ENCODE measurements around the gene PLCXD1. TPM values are rescaled to one million over a fixed set of nuclear protein-coding genes. Genes with fewer than 3 reads are reported as not detected.
"Not testable (repeated sequence)": the region's sequence is repeated elsewhere in the genome, so short reads cannot be mapped to it uniquely, and the experiment has no call there.

The PLCXD1 gene
- total RNA-seq, 4 donors from 2014 or later = 3.7 to 7.9 (median 6.3) TPM

DNA sequence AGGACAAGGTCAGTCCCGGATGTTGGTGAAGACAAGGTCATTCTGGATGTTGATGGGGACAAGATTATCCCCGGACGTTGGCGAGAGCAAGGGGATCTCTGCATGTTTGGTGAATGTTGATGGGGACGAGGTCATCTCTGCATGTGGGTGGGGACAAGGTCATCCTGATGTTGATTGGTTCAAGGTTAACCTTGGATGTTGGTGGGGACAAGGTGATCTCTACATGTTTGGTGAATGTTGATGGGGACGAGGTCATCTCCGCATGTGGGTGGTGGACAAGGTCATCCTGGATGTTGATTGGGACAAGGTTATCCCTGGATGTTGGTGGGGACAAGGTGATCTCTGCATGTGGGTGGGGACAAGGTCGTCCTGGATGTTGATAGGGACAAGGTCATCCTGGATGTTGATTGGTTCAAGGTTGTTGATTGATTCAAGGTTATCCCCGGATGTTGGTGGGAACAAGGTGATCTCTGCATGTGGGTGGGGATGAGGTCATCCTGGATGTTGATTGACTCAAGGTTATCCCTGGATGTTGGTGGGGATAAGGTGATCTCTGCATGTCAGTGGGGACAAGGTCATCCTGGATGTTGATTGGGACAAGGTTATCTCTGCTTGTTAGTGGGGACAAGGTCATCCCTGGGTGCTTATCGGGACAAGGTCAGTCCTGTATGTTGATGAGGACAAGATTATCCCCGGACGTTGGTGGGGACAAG lies 28.8 kb upstream of the PLCXD1 start:
- no peak overlapping the region for H3K27ac ChIP-seq
- 83 to 85% methylated on average over 12 of the region's 12 CpGs for WGBS, 2 donors
- no peak overlapping the region for H3K4me3 ChIP-seq (replicated peaks in 1 of 3)
- H3K27me3 ChIP-seq = no peaks in the 10 kb centered on the region
- intact Hi-C loops (cut with DNase I) = no loop called here
- H3K36me3 ChIP-seq = no peaks in the 10 kb centered on the region
- no peaks in the 10 kb centered on the region for H3K4me1 ChIP-seq
- H3K9me3 ChIP-seq = no peaks in the 10 kb centered on the region
- no peak for TF ChIP-seq CTCF (IDR thresholded peaks at IDR 0.05)
- TF ChIP-seq POLR2A (IDR thresholded peaks at IDR 0.05) = no peak
- DNase-seq = no peak

- H3K4me3 ChIP-seq (replicated peaks in 1 of 3) = no peak overlapping the region
- H3K27ac ChIP-seq = no peak overlapping the region
- no peaks in the 10 kb centered on the region for H3K36me3 ChIP-seq
- no peak for DNase-seq
- H3K27me3 ChIP-seq = no peaks in the 10 kb centered on the region
- 59 to 90% methylated on average over 3 of the region's 3 CpGs for WGBS, 2 donors
- no peaks in the 10 kb centered on the region for H3K4me1 ChIP-seq
- no peaks in the 10 kb centered on the region for H3K9me3 ChIP-seq
- intact Hi-C loops (cut with DNase I) = no loop called here
- TF ChIP-seq POLR2A (IDR thresholded peaks at IDR 0.05) (no peak), CTCF (IDR thresholded peaks at IDR 0.05) (no peak)
Measured at GRCh38 chrX:252957-253291, 28.3 kb upstream of the PLCXD1 start.

DNA sequence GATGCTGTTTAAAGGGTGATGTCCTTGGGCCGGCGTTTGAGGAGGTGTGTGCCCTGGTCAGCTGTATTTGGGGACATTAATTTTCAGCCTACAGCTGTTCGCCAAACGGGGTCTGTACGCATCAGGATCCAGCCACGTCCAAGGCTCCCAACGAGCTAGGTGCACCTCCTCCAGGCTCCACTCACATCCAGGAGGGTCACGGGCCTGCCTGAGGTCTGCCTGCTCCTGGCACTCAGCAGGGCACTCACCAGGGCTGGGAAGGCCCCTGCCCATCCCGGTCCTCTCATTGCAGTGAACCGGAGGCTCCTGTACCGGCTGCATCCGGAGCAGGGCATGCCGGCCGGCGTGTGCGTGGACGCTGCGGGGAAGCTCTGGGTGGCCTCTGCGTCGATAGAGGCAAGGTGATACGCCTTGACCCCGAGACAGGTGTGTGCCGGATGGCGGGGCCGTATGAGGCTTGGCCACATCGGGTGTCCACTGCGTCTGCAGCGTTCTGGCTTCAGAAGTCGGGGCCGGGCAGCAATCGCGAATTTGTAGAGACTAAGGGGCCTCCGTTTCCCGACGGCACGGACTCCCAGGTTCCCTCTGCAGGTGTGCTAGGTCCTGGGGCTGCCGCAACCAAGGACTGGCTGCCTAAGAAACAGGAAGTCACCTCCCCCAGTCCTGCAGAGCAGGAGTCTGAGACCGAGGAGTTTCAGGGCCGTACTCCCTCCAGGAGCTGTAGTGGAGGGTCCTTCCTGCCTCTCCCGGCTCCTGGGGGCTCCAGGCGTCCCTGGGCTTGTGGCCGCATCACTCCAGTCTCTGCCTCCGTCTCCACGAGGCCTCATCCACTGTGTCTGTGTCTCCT lies 27.5 kb upstream of the PLCXD1 start:
- intact Hi-C loops (cut with DNase I) = no loop called here
- 87 to 92% methylated on average over 26 to 37 of the region's 44 CpGs for WGBS, 2 donors
- Histone ChIP-seq H3K4me3 (replicated peaks in 1 of 3) (no peak overlapping the region), H3K27ac (no peak overlapping the region), H3K36me3 (no peaks in the 10 kb centered on the region), H3K4me1 (no peaks in the 10 kb centered on the region), H3K9me3 (no peaks in the 10 kb centered on the region), H3K27me3 (no peaks in the 10 kb centered on the region)
- no peak for DNase-seq
- TF ChIP-seq POLR2A (IDR thresholded peaks at IDR 0.05) (no peak), CTCF (IDR thresholded peaks at IDR 0.05) (no peak)

DNA sequence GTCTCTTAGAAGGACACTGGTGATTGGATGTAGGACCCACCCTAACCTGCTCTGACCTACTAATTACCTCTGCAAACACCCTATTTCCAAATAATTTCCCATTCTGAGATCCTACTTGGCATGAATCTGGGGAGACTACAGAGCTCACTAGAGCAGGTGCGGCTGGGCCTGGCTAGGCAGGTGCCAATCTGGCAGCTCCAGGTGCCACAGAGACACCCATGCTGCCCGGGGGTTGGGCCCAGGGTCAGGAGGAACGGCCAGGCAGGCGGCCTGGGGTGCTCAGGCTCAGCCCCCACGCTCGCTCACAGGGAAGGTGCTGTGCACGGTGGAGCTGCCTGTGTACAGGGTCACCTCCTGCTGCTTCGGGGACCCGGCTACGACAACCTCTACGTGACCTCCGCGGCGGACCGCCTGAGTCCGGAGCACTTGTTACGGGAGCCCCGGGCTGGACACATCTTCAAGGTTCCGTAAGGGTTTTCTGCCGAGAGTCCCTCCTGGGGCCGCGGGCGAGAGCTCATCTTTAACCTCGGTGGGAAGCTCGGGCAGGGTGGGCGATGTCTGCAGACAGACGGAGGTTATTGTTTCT lies 26.5 kb upstream of the PLCXD1 start:
- Histone ChIP-seq H3K27me3 (no peaks in the 10 kb centered on the region), H3K36me3 (no peaks in the 10 kb centered on the region), H3K4me3 (replicated peaks in 1 of 3) (no peak overlapping the region), H3K27ac (no peak overlapping the region), H3K4me1 (no peaks in the 10 kb centered on the region), H3K9me3 (no peaks in the 10 kb centered on the region)
- intact Hi-C loops (cut with DNase I) = no loop called here
- WGBS, 2 donors = 91 to 95% methylated on average over 15 to 21 of the region's 27 CpGs
- TF ChIP-seq CTCF (IDR thresholded peaks at IDR 0.05) (no peak), POLR2A (IDR thresholded peaks at IDR 0.05) (no peak)
- DNase-seq = no peak

DNA sequence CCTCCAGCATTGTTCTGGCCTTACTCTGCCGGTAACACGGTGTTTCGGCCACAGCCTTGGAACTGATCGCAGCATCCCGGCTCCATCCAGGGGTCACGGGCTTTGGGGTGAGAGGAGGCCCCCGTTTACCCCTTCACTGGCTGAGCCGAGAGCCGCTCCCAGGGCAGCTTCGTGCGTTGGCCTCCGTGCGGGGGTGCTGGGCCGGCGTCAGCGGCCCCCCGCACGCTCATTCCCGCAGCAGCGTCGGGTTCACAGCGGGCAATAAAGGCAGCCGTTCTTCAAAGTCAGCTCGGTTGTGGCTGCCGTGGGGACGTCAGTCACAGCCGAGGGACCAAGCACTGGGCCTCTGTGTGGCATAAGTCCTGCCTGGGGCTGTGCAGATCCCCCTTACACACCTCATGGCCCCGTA lies 25.3 kb upstream of the PLCXD1 start:
- H3K9me3 ChIP-seq = no peaks in the 10 kb centered on the region
- DNase-seq = no peak
- TF ChIP-seq POLR2A (IDR thresholded peaks at IDR 0.05) (no peak), CTCF (IDR thresholded peaks at IDR 0.05) (no peak)
- no peaks in the 10 kb centered on the region for H3K4me1 ChIP-seq
- no peaks in the 10 kb centered on the region for H3K27me3 ChIP-seq
- no peak overlapping the region for H3K27ac ChIP-seq
- H3K36me3 ChIP-seq = no peaks in the 10 kb centered on the region
- H3K4me3 ChIP-seq (replicated peaks in 1 of 3) = no peak overlapping the region
- intact Hi-C loops (cut with DNase I) = no loop called here
- 90 to 93% methylated on average over 18 to 25 of the region's 28 CpGs for WGBS, 2 donors

- WGBS, 2 donors = 89 to 90% methylated on average over 10 to 14 of the region's 14 CpGs
- H3K36me3 ChIP-seq; DNase-seq; intact Hi-C loops (cut with DNase I); H3K9me3 ChIP-seq; H3K4me1 ChIP-seq; H3K27me3 ChIP-seq; H3K27ac ChIP-seq; H3K4me3 ChIP-seq (replicated peaks in 1 of 3): not testable (repeated sequence)
Measured at GRCh38 chrX:257054-257453, 24.1 kb upstream of the PLCXD1 start.

Data from thyroid gland (tissue), 4 donors.